GM18867 (cell line): ENCODE data around the gene MBD6.
"Not testable (repeated sequence)": the region's sequence is repeated elsewhere in the genome, so short reads cannot be mapped to it uniquely, and the experiment has no call there.

Experiments used
- ATAC-seq: cut with Tn5 transposase; IDR thresholded peaks from one replicate; pipeline ENCODE4 v1.9.1; 2021; ENCODE audit warnings: mild to moderate bottlenecking, moderate library complexity; ENCODE audit not compliant: unreplicated experiment

The MBD6 gene

DNA sequence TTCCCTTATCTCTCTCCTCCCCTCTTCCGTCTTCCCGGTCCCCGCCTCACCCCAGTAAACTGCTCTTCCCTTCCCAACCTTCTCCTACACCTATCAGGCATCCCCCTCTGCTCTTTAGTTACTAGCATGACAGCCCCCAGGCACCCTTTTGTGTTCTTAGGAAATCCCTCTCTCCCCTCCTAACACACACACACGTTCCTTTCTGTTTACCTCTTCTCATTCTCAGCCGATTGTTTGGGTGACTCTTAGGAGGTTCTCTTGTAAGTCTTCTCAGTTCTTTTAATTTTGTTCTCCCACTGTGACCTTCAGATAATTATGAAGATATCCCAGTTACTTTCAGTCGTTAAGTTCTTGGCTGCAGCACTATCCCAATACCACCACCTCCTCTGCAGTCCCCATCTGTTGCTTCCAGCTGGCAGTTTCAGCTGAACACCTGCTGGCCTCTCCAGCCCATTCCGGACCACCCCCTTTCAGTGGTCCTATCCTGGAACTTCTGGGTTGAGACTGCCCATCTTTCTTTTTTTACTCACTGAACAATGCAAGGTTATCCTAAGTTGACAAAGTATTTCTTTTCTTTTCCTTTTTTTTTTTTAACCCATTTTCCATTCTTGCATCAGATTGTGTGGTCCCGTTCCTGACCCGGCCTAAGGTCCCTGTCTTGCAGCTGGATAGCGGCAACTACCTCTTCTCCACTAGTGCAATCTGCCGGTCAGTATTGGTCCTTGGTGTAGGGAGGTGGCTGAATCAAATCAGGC, 34.0 kb upstream of the MBD6 start:
- no peak for ATAC-seq

DNA sequence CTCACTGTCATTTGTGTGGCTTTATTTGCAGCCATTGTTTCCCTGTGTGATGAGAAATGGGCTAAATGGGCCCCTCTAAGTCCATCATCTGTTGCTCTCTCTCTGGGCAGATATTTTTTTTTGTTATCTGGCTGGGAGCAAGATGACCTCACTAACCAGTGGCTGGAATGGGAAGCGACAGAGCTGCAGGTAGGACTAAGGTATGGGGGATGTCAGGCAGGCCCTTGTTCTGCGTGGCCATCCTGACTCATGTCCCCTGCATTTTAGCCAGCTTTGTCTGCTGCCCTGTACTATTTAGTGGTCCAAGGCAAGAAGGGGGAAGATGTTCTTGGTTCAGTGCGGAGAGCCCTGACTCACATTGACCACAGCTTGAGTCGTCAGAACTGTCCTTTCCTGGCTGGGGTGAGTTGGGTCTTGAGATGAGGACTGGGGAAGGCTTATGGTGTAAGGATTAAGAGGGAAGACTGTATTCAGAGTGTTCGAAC, 33.4 kb upstream of the MBD6 start:
- ATAC-seq = no peak

DNA sequence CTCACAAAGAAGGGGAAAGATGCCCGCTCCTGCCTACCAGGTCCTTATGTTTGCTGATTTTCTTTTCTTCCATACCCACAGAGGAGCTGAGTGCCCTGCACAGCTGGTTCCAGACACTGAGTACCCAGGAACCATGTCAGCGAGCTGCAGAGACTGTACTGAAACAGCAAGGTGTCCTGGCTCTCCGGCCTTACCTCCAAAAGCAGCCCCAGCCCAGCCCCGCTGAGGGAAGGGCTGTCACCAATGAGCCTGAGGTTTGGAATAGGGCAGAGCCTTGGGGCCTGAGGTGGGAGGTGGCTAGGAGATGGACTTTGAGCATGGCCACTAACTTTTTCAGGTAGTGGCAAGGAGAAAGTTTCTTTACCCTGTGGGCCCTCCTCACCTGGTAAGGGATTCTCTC, 32.5 kb upstream of the MBD6 start:
- no peak for ATAC-seq

DNA sequence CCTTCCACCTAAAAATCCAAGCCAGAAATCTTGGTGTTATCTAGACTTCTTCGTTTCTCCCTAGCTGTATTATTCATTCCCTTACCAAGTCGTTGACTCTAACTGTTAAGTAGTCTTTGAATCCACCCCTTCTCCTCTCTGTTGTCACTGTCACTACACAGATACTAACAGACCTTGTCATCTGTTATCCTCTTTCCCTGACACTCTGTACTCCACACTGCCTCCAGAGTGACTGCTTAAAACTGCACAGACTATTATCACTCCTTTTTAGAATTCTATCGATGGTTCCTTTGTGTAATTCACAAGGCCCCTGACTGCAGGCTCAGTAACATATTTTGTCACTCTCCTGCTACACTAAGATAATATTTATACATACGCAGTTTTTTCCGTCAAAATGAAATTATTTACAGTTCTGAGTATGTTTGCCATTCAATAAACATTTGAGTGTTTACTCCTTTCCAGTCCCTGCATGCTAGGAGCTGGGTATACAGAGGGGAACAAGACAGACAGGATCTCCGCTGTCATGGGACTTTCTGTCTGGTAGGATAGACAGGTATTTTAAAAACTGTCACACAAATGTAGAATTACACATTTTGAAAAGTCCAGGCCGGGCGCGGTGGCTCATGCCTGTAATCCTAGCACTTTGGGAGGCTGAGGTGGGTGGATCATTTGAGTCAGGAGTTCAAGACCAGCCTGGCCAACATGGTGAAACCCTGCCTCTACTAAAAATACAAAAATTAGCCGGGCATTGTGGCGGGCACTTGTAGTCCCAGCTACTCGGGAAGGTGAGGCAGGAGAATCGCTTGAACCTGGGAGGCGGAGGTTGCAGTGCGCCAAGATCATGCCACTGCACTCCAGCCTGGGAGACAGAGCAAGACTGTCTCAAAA, 31.0 kb upstream of the MBD6 start:
- no peak for ATAC-seq

DNA sequence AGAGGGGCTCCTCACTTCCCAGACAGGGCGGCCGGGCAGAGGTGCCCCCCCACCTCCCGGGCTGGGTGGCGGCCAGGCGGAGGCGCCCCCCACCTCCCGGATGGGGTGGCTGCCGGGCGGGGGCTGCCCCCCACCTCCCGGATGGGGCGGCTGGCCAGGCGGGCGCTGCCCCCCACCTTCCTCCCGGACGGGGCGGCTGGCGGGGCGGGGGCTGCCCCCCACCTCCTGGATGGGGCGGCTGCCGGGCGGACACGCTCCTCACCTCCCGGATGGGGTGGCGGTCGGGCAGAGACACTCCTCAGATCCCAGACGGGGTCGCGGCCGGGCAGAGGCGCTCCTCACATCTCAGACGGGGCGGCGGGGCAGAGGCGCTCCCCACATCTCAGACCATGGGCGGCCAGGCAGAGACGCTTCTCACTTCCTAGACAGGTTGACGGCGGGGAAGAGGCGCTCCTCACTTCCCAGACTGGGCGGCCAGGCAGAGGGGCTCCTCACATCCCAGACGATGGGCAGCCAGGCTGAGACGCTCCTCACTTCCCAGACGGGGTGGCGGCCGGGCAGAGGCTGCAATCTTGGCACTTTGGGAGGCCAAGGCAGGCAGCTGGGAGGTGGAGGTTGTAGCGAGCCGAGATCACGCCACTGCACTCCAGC, 27.4 kb upstream of the MBD6 start:
- ATAC-seq = not testable (repeated sequence)

DNA sequence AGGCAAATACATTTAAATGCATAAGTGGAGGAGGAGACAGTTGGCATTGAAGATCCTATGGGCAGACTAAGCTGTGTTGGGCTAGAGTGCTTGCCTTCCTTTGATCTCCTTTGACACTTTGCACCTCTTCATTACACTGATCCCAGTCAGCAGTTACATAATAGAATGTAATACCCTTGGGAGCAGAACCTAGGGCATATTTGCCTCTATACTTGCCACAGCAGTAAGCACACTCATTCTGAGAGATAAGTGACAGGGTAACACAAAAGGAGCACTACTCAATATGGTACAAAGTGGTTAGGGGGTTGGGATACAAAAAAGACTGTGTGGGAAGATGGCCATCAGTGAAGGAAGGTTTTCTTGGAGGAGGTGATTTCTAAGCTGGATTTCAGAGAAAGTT, 25.8 kb upstream of the MBD6 start:
- ATAC-seq = no peak

DNA sequence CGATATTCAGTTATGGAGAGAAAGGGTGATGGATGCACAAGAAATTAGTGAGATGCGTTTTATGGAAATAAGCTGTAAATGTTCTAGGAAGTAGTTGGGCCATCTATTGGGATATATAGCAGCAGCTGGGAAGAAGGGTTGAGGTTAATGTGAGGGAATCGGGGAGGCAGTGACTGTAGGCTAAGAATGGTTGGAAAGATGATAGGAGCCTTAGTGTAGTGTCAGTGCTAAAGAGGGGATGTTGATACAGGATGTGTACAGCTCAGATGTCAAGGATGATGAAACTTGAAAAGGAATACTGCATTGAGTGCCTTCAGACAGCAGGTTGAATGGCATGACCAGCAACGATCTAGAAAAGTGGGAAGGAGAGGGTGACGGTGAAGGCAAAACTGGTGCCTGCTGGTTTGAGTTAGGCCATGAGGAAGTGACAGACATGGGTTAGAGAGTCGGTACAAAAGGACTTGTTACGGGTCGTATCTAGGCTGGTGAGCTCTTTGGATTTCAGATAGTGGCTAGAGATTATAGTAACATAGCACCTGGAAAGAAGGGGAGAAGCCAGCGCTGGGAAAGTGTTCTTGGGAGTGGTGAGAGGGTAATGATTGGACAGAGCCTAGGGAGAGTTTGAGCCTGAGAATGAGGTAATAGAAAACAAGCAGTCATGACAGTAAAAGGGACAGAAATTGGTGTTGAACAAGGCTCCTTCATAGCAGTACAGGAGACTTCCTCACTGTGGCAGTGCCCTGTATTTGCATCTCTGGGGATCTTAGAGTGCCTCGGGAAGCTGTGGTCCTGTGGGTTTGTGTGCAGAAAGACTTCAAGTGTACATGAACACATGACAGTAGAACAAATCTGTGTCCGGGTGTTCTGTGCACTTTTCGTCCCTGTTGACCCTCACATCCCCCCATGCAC, 25.1 kb upstream of the MBD6 start:
- ATAC-seq = no peak

DNA sequence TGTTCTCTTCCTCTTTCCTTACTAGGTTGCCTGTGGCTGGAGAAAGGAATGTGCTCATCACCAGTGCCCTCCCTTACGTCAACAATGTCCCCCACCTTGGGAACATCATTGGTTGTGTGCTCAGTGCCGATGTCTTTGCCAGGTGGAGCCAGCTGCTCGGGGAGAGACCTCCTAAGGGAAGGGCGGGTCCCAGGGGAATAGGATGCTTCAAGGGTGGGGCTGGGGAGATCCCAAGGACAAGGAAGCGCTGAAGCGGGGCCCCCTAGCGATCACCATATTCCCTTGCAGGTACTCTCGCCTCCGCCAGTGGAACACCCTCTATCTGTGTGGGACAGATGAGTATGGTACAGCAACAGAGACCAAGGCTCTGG, 24.5 kb upstream of the MBD6 start:
- ATAC-seq = no peak

DNA sequence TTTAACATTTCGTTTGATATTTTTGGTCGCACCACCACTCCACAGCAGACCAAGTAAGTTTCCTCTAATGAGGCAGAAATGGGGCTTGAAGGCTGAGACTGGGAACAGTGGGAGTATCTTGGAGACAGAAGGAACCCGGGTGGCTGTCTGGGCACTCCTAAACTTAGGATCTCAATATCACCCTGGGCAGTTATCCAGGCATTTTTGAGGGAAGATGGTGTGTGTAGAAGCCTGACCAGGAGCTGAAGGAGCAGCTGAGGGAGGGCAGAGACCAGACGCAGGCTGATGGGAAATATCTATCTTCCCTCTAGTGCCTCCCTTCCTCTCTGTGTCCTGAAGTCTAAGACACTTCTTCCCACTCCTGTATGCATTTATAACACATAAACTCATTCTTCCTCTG, 24.1 kb upstream of the MBD6 start:
- no peak for ATAC-seq

DNA sequence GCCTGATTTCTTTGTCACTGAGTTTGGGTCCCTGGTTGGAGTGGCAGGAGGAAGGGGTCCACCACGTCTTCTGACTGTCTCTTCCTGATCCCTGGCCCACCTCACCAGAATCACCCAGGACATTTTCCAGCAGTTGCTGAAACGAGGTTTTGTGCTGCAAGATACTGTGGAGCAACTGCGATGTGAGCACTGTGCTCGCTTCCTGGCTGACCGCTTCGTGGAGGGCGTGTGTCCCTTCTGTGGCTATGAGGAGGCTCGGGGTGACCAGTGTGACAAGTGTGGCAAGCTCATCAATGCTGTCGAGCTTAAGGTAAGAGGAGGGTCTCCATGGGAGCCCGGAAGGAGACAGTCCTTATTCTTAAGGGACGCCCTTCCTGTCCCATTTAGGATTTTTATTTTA, 22.4 kb upstream of the MBD6 start:
- ATAC-seq = no peak

DNA sequence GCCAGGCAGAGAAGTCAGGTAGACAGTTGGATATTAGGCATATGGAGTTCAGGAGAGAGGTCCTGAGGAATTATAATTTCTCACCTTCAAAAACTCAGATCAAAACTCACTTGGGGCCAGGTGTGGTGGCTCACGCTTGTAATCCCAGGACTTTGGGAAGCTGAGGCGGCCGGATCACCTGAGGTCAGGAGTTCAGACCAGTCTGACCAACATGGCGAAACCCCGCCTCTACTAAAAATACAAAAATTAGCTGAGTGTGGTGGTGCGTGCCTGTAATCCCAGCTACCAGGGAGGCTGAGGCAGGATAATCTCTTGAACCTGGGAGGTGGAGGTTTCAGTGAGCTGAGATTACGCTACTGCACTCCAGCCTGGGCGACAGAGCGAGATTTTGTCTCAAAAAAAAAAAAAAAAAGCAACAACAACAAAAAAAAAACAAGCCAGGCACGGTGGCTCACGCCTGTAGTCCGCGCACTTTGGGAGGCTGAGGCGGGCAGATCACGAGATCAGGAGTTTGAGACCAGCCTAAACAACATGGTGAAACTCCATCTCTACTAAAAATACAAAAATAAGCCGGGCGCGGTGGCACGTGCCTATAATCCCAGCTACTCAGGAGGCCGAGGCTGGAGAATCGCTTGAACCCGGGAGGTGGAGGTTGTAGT, 20.2 kb upstream of the MBD6 start:
- not testable (repeated sequence) for ATAC-seq

DNA sequence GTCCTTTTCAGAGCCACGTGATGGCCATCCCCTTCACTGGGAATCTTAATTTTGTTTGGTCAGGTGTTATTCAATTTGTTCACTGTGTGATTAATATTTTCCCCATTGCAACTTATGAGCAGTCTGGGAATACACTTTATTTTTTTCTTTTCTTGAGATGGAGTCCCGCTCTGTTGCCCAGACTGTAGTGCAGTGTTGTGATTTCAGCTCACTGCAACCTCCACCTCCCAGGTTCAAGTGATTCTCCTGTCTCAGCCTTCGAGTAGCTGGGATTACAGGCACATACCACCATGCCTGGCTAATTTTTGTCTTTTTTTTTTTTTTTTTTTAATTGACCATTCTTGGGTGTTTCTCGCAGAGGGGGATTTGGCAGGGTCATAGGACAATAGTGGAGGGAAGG, 16.1 kb upstream of the MBD6 start:
- not testable (repeated sequence) for ATAC-seq

DNA sequence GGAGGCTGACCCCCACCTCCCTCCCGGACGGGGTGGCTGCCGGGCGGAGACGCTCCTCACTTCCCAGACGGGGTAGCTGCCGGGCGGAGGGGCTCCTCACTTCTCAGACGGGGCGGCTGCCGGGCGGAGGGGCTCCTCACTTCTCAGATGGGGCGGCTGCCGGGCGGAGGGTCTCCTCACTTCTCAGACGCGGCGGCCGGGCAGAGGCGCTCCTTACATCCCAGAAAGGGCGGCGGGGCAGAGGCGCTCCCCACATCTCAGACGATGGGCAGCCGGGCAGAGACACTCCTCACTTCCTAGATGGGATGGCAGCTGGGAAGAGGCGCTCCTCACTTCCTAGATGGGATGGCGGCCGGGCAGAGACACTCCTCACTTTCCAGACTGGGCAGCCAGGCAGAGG, 14.8 kb upstream of the MBD6 start:
- not testable (repeated sequence) for ATAC-seq

DNA sequence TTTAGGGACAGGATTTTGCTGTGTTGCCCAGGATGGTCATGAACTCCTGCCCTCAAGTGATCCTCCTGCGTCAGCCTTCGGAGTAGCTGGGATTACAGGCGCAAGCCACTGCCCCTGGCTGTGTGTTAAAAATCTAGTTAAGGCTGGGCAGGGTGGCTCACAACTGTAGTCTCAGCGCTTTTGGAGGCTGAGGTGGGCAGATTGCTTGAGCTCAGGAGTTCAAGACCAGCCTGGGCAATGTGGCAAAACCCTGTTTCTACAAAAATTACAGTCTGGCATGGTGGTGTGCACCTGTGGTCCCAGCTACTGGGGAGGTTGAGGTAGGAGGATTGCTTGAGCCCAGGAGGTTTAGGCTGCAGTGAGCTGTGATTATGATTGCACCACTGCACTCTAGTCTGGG, 11.5 kb upstream of the MBD6 start:
- ATAC-seq = no peak

DNA sequence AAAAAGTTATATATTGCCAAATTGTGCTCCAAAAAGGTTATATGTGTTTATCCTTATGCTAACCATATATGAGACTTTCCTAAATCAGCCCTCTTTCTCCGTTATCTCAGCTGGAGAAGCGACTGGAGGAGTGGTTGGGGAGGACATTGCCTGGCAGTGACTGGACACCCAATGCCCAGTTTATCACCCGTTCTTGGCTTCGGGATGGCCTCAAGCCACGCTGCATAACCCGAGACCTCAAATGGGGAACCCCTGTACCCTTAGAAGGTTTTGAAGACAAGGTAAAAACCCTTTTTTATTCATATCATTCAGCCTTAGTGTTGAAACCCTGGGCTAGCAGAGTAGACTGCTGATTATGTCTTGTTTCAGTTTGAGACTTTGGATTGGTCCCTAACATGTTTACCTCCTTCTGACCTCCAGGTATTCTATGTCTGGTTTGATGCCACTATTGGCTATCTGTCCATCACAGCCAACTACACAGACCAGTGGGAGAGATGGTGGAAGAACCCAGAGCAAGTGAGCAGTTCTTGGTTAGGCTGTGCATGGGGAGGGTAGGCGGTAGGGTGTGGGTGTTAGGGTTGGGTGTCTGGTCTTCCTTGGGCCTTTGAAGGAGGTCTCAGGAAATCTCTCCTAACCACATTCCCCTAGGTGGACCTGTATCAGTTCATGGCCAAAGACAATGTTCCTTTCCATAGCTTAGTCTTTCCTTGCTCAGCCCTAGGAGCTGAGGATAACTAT, 10.9 kb upstream of the MBD6 start:
- ATAC-seq = no peak

DNA sequence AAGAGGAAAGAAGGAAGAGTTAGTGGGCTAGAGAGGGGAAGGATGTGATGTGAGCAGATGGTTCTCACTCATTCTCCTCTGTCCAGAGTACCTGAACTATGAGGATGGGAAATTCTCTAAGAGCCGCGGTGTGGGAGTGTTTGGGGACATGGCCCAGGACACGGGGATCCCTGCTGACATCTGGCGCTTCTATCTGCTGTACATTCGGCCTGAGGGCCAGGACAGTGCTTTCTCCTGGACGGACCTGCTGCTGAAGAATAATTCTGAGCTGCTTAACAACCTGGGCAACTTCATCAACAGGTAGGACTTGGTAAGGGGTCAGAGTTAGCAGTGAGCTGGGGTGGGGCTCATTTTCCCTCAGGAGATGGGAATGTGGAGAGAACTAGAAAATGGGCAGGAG, 10.0 kb upstream of the MBD6 start:
- ATAC-seq = no peak

DNA sequence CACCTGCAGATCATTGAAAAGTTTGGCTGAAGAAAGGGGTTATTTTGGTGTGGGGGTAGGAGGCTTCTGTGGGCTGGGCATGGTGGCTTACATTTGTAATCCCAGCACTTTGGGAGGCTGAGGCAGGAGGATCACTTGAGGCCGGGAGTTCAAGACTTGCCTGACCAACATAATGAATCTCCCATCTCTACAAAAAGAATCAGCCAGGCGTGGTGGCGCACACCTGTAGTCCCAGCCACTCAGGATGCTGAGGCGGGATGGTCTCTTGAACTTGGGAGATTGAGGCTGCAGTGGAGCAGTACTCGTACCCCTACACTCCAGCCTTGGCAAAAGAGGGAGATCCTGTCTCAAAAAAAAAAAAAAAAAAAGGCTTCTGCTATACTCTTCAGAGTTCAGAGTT, 9.4 kb upstream of the MBD6 start:
- no peak for ATAC-seq

DNA sequence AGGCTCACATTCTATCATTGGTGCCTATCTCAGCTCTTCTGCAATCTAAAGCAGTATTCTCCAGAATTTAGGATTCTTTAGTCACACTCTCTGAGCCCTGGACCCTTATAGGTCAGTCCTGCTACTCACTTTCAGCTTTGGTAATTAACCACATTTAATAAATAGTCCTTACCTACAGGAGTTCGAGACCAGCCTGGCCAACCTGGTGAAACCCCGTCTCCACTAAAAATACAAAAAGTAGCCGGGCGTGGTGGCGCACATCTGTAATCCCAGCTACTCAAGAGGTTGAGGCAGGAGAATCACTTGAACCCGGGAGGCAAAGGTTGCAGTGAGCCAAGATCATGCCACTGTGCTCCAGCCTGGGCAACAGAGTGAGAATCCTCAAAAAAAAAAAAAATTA, 8.9 kb upstream of the MBD6 start:
- not testable (repeated sequence) for ATAC-seq

DNA sequence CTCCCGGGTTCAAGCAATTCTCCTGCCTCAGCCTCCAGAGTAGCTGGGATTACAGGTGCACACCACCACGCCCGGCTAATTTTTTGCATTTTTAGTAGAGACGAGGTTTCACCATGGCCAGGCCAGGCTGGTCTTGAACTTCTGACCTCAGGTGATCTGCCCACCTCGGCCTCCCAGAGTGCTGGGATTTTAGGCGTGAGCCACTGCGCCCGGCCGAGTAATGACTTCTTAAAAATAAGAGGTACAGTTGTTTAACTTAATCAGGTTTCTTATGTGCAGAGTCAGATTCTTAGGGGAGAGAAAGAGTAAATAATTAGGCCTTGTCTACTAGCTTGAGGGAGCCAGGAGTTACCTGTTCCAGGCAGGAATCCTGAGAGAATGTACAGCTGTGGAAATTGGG, 8.4 kb upstream of the MBD6 start:
- ATAC-seq = not testable (repeated sequence)
